ENCODE measurements around the gene GRIK4. TPM values are rescaled to one million over a fixed set of nuclear protein-coding genes. Genes with fewer than 3 reads are reported as not detected.

The GRIK4 gene
- polyA plus RNA-seq, 1 donor: 1.3 TPM

DNA sequence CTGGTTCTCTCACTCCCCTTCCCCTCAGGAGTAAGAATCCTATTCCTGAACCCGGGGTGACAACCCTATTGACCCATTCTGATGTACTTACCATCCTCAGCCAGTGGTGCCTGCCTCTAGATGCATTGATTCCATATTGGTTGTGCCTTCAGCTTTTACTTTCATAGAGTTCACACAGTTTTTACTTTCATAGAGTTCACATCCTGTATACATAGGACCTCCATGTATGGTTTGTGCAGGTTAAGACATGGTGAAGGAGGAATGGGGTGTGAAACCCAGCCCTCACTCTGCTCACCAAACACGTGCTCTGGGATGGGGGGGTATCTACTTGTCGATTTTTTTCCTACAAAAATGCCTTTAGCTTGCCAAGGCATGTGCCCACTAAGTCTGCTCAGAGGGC lies 406.7 kb downstream of the GRIK4 start:
- DNase-seq: no peak

DNA sequence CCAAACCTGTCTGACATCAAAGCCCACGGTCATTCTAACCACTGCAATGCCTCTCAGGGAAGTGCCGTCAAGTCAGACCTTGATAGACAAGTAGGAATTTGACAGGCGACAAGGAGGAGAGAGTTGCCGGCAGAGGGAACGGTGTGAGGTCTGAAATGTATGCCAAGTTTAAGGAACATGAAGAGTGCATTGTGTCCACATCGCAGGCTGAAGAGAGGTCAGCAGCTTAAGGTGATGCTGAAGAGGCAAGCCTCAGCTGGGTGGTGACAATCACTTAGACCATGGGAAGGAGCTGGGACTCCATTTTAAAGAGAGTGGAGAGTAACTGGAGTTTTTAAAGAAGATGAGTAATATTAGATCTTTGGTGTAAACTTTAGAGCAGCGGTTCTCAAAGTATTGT lies 407.5 kb downstream of the GRIK4 start:
- DNase-seq: no peak

DNA sequence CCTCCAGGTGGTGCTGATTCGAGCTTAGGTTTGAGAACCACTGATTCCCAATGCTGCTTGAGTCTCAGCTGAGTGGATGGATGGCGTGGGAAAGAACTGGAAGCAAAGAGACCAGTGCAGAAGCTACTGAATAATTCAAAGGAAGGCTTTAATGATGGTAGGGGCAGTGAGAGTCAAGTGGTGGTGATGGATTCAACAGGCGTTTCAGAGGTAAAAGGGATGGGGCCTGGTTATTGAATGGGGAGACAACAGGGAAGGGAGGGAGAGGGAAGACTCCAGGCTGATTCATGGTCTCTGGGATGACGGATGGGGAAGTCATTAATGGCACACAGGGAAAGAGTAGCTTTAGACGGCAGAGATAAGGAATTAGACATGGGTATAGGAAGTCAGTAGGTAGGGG lies 408.0 kb downstream of the GRIK4 start:
- no peak for DNase-seq

DNA sequence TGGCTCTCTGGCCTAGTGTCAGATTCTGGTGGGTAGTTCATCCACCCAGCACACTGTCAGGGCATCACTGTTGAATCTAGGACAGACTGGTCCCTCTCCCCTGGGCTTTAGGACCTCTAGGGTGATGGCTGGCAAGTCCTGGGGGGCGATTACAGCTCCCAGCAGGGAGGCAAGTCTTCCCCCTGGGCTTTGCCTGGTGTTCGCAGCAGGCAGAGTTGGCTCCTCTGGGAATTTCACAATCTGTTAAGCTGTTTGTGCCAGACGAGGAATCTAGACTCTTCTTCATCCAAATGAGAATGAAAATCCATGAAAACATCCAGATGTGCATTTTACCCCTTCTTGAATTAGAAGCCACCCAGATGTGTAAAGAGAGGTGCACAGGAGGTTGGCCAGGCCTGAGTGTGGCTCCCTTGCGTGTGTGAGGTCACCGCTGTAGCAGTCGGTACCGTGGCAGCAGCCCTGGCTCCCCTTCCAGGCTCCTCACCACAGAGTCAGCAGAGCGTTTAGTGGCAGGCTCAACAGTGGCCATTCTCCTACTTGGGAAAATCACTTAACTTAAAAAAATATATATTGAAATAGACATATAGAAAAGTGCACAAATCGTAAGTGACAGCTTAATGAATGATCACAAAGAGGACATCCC lies 412.4 kb downstream of the GRIK4 start:
- no peak for DNase-seq

DNA sequence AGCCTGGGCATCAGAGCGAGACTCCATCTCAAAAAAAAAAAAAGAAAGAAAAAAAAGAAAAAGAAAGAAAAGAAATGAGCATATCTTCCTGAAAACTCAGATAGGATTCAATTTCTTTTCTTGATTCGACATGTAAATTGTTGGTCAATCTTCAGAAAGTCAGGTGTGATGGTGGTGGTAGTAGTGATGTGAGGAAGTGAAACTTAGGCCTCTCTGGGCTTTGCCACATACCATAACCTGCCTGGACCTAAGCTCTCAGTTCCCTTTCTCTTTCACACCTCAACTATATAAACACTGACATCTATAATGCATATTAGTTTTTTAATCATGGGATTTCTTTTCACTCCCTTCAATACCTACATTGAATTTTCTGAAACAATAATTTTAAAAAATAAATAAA lies 414.4 kb downstream of the GRIK4 start:
- DNase-seq: no peak

DNA sequence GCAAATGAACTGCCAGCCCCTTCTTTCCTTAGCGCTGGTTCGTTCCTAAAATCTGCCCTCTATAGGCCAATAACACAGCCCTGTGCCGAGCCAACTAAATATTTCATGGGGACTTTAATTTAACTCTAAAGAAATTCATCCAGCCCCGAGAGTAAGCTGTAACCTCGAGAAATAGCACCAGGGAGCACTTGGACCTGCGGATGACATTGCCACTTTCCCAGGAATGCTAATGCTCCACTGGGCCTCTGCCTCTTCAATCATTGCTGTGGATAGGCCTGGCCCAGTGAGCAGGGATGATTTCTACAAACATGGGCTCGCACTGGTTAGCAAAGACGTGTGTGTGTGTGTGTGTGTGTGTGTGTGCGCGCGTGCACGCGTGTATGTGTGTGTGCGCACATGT lies 417.1 kb downstream of the GRIK4 start:
- no peak for DNase-seq

DNA sequence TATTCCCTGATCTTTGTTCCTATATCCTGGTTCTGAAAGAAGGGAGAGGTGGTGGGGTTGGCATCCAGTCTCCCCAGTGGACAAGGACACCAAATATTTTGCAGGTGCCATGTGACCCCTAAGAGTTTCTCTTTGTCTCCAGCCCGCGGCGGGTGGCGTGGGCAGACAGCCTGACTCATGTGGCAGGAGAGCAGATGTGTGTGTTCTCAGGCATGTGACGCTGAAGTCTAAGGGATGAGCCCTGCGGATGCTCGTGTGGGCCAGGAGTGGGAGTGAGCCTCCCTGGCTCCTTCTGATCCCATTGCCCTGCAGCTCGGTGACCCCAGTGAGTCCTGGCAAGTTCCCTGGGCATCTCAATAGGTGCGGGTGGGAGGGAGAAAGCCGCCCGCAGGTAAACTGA lies 417.5 kb downstream of the GRIK4 start:
- no peak for DNase-seq

DNA sequence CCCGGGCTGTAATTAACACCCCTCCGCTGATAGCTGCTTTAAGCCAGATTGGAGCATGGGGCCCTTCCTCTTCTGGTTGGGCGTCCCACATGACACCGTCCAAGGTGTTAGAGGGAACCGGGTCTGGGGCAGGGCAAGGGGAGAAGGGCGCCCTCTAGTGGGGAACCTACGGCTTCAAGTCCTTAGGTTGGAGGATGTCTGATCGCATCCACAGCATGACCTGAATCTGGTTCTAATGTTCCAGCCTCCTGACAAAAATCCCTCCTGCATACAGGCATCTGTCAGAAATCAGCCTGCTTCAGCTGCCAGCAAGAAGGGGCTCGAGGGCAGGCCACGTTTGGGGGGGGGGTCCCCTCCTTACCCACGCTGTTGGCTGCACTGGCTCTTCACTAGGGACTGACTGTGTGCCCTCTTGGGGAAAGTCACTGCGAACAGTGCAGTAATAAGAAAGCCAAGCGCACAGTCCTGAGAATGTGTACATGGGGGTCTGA lies 418.2 kb downstream of the GRIK4 start:
- DNase-seq: peak; percentile 55

DNA sequence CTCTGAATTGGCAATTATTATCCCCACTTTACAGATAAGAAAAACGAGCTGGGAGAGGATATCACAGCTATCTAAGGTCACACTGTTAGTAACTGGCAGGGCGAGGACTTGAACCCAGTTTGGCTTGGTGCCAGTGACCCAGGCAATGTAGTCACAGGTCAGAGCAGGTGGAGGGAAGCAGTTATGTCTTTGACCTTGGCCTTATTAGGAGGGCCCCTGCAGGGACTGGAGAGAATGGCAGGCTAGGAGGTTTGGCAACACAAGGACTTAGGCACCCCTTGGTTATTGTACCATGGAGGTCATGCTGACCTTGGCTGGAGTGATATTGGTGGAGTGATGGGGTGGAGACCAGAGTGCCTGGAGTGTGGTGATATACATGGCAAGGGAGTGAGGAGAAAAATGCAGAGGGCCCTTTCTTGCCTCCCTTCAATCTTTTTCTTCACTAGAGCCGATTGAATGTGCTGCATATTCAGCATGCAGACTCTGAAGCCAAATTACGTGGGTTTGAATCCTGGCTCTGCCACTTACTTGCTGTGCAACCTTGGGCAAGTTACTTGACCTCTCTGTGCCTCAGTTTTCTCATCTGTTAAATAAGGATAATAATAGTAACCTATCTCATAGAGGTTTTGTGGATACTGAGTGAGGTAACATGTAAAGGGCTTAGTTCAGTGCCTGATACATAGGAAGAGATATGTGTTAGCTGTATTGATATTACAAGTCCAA lies 419.7 kb downstream of the GRIK4 start:
- DNase-seq: no peak

DNA sequence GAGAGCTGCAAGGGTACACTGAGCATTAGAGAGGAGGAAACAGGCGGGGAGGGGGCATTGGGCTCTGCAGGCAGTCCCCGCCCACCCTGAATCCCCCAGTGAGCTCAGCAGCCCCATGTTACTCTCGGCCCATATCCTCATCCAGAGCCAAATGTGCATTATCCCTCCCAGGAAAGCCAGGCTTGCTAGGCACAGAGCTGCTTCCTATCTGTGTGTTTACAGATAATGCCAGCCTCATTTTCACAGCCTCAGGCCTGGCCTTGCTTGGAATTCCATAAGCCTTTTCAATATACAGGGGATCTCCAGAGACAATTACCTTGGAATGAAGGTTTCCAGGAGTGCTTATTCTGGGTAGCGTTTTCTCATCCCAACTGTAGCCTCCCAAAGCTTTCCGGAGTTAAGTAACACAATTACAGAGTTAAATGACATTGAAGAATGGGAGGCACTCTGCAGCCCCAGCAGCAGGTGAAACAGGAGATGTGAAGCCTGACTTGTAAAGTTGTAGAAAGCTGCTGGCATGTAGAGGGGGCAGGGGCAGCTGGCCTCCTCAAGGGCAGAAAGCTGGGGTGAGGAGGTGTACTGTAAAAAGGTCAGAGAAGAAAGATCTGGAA lies 420.9 kb downstream of the GRIK4 start:
- peak; percentile 47 for DNase-seq

DNA sequence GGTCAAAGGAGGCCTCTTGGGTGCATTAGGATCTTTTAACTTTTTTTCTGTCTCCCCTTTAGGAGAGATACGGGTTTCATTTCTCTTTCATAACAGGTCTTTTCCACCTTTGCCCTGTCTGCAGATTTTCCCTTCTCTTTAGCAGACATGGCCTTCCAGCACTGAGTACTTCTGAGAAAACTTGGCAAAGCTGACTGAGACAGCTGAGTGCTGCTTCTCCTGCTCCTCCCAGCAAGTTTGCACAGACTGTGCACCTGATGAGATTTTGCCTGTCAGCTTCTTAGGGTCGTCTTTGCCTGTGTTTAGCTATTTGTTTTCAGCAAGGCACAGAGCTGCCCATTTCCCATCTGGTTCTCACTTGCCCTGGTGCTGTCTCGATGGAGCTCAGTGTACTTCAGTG lies 424.8 kb downstream of the GRIK4 start:
- DNase-seq: no peak

DNA sequence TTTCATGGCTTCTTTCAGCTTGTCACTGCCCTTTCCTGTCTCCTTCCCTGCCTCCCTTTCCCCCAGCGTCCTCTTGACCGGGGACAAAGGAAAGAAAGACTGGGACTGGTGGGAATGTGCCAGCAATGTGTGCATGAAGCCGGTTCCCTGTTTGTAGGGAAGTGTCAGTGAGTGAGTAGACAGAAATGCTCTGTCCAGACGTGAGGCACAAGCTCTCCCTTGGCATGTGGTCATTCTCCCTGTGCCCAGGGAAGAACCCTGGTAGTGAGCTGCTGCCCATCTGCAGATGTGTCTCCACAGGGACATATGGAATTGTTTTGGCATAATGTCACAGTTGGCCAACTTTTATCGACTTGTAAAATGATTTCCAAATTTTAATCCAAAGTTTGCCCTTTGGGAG lies 426.0 kb downstream of the GRIK4 start:
- DNase-seq: no peak

DNA sequence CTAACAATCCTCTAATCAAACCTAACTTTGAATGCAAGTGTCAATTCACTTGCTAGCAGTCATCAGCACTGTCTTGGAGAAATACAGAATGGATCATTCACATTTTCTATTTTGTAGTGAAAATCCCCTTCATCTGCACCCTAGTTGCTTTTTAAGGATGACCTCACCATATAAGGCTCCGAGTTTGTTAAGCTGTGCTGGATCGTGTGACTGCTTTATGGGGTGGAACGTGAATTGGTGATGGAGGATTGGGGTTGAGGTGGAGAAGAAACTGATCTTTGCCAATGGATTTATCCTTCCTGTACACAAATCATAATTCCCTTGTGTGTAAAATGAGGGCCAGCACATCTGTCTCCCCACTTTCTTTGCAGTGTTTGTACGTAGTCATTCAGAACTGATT lies 426.7 kb downstream of the GRIK4 start:
- peak; percentile 46 for DNase-seq

DNA sequence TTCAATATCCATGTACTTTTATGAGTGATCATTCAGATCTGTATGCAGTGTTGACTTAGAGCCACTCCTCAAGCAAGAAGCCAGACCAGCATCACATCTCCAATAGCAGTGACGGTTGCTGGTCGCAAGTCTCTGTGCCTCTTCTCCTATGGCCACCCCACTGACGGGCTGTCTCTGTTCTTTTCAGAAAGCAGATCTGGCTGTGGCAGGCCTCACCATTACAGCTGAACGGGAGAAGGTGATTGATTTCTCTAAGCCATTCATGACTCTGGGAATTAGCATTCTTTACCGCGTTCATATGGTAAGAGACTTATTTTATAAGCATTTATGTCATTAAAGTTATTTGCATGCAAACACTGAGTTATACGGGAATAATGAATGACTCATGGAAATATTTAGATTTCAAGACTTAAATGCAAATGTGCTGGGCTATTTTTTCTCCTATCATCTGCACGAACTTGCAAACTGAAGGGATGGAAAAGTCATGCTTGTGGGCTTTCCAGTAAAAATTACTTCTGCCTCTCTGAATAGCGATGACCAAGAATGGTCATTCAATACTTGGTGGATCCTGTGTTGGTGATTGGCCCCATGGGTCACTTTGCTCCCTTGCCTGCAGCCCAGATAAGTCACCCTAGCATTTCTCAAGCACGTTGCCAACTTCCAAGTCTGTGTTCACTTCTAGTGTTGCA lies 428.8 kb downstream of the GRIK4 start:
- DNase-seq: no peak

DNA sequence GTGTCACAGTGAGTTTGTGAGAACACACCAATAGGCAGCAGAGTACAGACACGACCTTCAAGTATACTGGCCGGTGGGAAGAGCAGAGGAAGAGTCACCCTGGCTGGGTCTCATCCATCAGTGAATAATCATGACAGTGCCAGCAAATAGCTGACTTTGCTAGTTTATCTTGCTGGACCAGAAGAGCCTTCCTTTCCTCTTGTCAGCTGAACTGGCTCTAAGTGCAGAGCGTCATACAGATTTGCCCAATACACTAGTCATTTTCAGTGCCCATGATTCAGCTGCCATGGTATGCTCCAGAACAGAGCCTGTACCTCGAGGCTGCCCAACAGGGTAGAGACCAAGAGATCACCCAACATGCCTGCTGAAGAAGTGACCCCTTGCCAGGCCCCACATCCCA lies 429.5 kb downstream of the GRIK4 start:
- DNase-seq: no peak

DNA sequence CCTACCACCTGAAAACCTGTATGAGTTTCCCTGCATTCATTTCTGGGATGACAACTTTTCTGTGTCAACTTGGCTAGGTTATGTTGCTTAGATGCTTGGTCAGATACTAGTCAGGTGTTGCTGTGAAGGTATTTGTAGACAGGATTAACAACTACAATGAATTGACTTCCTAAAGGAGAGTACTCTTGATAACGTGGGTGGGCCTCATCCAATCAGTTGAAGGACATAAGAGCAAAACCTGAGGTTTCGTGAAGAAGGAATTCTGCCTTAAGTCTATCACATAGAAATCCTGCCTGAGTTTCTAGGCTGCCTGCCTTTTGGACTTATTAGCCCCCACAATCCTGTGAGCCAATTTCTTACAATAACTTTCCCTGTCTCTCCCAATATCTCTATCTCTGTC lies 431.2 kb downstream of the GRIK4 start:
- DNase-seq: no peak

DNA sequence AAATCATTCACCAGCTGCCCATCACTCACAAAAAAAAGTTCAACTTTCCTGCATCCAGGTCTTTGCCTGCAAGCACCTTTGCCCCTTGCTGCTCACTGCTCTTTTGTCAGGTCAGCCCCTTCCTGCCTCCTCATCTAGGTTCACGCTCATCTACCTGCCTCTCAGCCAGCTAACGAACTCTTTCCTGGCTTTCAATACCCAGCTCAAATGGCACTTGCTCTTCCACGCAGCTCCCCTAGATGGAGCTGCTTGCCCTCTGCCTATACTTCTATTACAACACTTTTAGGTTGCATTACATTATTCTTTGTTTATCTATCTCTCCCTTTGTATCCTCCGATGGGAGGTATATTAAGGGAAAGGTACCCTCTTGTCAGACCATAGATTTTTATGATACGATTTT lies 433.5 kb downstream of the GRIK4 start:
- DNase-seq: no peak

DNA sequence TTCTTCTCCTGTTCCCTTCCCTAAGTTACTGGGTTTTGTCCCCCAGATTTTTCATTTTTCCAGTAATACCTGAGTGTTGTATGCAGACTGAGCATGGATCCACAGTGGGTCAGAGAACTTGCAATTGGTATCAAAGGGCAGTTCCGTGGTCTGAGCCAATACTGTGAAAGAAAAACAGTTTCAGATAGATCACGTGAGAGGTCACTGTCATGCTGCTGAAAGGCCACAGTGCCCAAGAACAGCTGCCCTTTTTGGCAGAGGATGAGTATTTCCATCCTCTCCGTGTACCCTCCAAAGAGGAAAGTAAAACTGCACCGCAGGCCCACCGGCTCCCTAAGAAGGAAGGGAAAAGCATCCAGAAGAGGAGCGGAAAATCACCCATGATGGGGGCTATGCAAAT lies 439.3 kb downstream of the GRIK4 start:
- no peak for DNase-seq

DNA sequence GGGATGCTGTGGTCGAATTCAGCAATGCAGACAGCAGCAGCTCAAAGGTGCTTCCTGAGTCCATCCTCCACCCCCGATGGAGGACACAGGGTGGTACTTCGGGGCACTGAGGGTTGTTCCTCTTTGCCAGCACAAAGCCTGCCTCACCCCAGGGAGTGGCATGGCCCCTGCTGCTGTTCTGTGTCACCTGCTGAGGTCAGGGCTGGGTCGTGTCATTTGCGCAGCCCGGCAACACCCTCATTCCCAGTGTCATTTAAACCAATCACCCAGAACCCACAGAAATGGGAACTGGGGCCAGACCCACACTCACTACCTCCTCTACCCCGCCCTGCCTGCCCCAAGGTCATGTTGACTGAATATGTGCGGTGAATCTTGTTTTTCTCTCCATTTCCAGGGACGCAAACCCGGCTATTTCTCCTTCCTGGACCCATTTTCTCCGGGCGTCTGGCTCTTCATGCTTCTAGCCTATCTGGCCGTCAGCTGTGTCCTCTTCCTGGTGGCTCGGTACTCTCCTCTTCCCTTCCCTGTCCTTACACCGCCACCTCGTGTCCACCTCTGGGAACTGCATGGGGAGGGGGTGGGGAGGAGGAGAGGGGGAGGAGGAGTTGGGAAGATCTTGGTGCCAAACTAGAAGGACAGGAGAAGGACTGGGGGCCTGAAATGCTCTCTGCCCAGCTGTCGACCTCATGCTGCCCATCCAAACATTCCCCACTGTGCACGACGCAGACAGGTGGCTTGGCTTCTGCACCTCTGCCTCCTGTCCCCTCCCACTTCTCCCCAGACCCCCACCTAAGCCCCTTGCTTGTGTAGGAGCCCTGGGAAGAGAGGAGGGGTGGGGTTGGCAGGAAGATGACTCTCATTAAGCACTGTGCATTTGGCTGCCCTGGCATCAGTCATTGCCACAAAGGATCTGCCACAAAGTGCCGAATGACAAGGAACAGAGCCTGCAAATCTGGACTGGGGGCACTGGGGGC lies 441.2 kb downstream of the GRIK4 start:
- DNase-seq: peak; percentile 91

DNA sequence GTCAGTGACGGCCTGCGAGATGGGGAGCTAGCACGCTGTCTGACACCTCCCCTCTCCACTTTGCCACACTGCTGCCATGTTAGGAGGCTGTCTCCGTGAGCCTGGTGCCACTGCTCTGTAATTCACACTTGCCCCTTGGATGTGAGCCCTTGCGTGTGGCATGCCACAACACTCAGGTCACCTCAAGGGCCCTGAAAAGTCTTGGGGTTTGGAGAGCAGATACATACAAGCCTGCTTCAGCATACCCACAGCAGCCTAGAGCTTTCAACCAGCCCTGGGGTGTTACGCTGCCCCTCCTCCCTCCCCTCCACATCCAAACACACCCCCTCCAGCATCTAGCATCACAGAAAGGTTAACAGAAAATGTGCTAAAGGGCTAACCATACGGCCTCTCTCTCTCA lies 442.8 kb downstream of the GRIK4 start:
- no peak for DNase-seq

DNA sequence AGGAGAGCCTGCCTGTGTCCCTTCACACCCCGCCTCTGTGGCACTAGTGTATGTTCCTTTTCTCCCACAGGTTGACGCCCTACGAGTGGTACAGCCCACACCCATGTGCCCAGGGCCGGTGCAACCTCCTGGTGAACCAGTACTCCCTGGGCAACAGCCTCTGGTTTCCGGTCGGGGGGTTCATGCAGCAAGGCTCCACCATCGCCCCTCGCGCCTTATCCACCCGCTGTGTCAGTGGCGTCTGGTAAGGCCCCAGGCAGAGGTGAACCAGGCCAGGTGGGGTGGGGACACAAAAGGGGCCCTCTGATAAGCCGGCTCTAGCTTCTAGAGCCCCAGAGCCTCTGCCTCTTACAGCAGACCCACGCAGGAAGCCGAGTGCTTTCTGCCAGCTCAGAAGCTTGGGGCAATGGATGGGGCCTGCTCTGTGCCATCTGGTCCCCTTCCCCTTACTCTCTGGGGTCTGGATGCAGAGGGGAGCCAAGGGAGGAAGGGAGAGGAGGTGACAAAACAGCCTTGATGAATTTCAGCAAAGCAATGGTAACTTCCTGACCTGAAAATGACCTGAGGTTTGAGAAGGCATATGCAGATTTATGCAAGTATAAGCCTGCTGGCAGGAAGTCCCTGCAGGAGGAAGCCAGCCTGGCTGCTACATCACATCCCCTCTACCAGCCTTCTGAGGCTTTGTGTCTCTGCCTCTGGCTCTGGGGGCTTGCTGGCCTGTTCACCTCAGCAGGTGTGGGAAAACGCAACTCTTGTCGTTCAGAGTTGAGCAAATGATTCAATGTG lies 445.4 kb downstream of the GRIK4 start:
- no peak for DNase-seq

Measured in left kidney (tissue), 2 donors.